Left ventricle myocardium inferior (tissue), 1 donor: ENCODE measurements around the gene LRMDA. TPM values are rescaled to one million over a fixed set of nuclear protein-coding genes. Genes with fewer than 3 reads are reported as not detected.
"Not testable (repeated sequence)": the region's sequence is repeated elsewhere in the genome, so short reads cannot be mapped to it uniquely, and the experiment has no call there.

Experiments
- DNase-seq: peaks from one replicate; pipeline ENCODE4 v3.0.0-alpha.2; 2020
- H3K27ac ChIP-seq: fragments of 200-600 bp; replicated peaks from 2 replicates; pipeline ENCODE4 v1.8.0; 2021
- H3K27me3 ChIP-seq: fragments of 200-600 bp; 2 replicates; pipeline ENCODE4 v1.8.0; 2021; ENCODE audit warnings: low read depth
- H3K36me3 ChIP-seq: fragments of 200-600 bp; 2 replicates; pipeline ENCODE4 v1.8.0; 2021
- H3K4me1 ChIP-seq: fragments of 200-600 bp; 2 replicates; pipeline ENCODE4 v1.8.0; 2021
- H3K4me3 ChIP-seq: fragments of 200-600 bp; 2 replicates; pipeline ENCODE4 v1.8.0; 2021; ENCODE audit warnings: mild to moderate bottlenecking, moderate library complexity
- H3K9me3 ChIP-seq: fragments of 200-600 bp; replicated peaks from 2 replicates; pipeline ENCODE4 v1.8.0; 2021
- CTCF ChIP-seq: fragments of 200-600 bp; IDR thresholded peaks from 2 replicates; pipeline ENCODE4 v1.8.0; 2021; ENCODE audit warnings: antibody characterized with exemption, mild to moderate bottlenecking, borderline replicate concordance
- intact Hi-C: fragments of 100-400 bp; cut with micrococcal nuclease; formaldehyde crosslinking; loops from one replicate; pipeline ENCODE4 v1.11.0; 2022
- total RNA-seq: library from RNA; stranded (reverse); fragmentation: NEBNext Ultra II Directional; extraction: Animal tissue kit (Norgen Biotek cat#: 25700); gene quantifications from one replicate; pipeline ENCODE4 v1.2.1, GENCODE V29; 2021
- donor health status: DM: no; HTN: yes; CAD: no; lungs with severe emphysema.

LRMDA gene
- total RNA-seq, 1 donor from 2014 or later = 18.7 TPM

- no peak for TF ChIP-seq CTCF
- Histone ChIP-seq H3K36me3 (no peaks in the 10 kb centered on the region), H3K9me3 (peaks cover 9% of the 10 kb centered on the region), H3K4me1 (no peaks in the 10 kb centered on the region), H3K27me3 (no peaks in the 10 kb centered on the region), H3K4me3 (no peak overlapping the region), H3K27ac (no peak overlapping the region)
- intact Hi-C loops = no loop called here
- DNase-seq = no peak
These were observed 311.9 kb downstream of the LRMDA start for GRCh38 chr10:75743291-75743778.

- DNase-seq = no peak
- intact Hi-C loops = no loop called here
These were observed 312.8 kb downstream of the LRMDA start for GRCh38 chr10:75744261-75744660.

GRCh38 chr10:75746356-75746755, 314.9 kb downstream of the LRMDA start:
- no peak overlapping the region for H3K4me3 ChIP-seq
- H3K36me3 ChIP-seq = no peaks in the 10 kb centered on the region
- H3K27me3 ChIP-seq = no peaks in the 10 kb centered on the region
- no peak for DNase-seq
- TF ChIP-seq CTCF = no peak
- intact Hi-C loops = no loop called here
- no peak overlapping the region for H3K27ac ChIP-seq
- H3K4me1 ChIP-seq = no peaks in the 10 kb centered on the region
- H3K9me3 ChIP-seq = peaks cover 1% of the 10 kb centered on the region

More at GRCh38 chr10:75744261-75744660, 312.8 kb downstream of the LRMDA start:
- no peak overlapping the region for H3K4me3 ChIP-seq
- no peaks in the 10 kb centered on the region for H3K36me3 ChIP-seq
- no peak overlapping the region for H3K27ac ChIP-seq
- TF ChIP-seq CTCF = no peak
- no peaks in the 10 kb centered on the region for H3K4me1 ChIP-seq
- H3K27me3 ChIP-seq = no peaks in the 10 kb centered on the region
- H3K9me3 ChIP-seq = peaks cover 9% of the 10 kb centered on the region

GRCh38 chr10:75750093-75750875, 318.9 kb downstream of the LRMDA start:
- H3K27me3 ChIP-seq, DNase-seq, intact Hi-C loops, H3K9me3 ChIP-seq, H3K4me1 ChIP-seq, H3K27ac ChIP-seq, H3K4me3 ChIP-seq, H3K36me3 ChIP-seq: not testable (repeated sequence)

GRCh38 chr10:75751232-75751631, 319.8 kb downstream of the LRMDA start:
- no peak for TF ChIP-seq CTCF
- H3K27ac ChIP-seq = no peak overlapping the region
- no peaks in the 10 kb centered on the region for H3K27me3 ChIP-seq
- intact Hi-C loops = no loop called here
- no peaks in the 10 kb centered on the region for H3K9me3 ChIP-seq
- DNase-seq = no peak
- no peak overlapping the region for H3K4me3 ChIP-seq
- H3K36me3 ChIP-seq = no peaks in the 10 kb centered on the region
- no peaks in the 10 kb centered on the region for H3K4me1 ChIP-seq

- H3K4me1 ChIP-seq = no peaks in the 10 kb centered on the region
- TF ChIP-seq CTCF = no peak
- H3K27ac ChIP-seq = no peak overlapping the region
- no peak overlapping the region for H3K4me3 ChIP-seq
- H3K36me3 ChIP-seq = no peaks in the 10 kb centered on the region
- DNase-seq = no peak
- intact Hi-C loops = no loop called here
- no peaks in the 10 kb centered on the region for H3K27me3 ChIP-seq
- no peaks in the 10 kb centered on the region for H3K9me3 ChIP-seq
These were observed 322.2 kb downstream of the LRMDA start for GRCh38 chr10:75753621-75754020.
